ENCODE results near the gene CA4.
"Not testable (repeated sequence)": the region's sequence is repeated elsewhere in the genome, so short reads cannot be mapped to it uniquely, and the experiment has no call there.

The CA4 gene

GRCh38 chr17:60178180-60178579, 28.4 kb downstream of the CA4 start:
- DNase-seq, result not testable (repeated sequence)

- DNase-seq, result not testable (repeated sequence)
Measured at GRCh38 chr17:60180380-60180779, 30.6 kb downstream of the CA4 start.

GRCh38 chr17:60186372-60186771, 36.6 kb downstream of the CA4 start:
- DNase-seq, result not testable (repeated sequence)

GRCh38 chr17:60186846-60187745, 37.3 kb downstream of the CA4 start:
- DNase-seq, result not testable (repeated sequence)

GRCh38 chr17:60188759-60189158, 39.0 kb downstream of the CA4 start:
- DNase-seq, result no peak

- DNase-seq, result not testable (repeated sequence)
Measured at GRCh38 chr17:60190032-60190431, 40.3 kb downstream of the CA4 start.

GRCh38 chr17:60193032-60193431, 43.3 kb downstream of the CA4 start:
- DNase-seq, result not testable (repeated sequence)

- DNase-seq, result no peak
Measured at GRCh38 chr17:60193482-60193881, 43.7 kb downstream of the CA4 start.

- not testable (repeated sequence) for DNase-seq
Measured at GRCh38 chr17:60194141-60194540, 44.4 kb downstream of the CA4 start.

GRCh38 chr17:60198630-60199029, 48.9 kb downstream of the CA4 start:
- DNase-seq, result not testable (repeated sequence)

- DNase-seq, result not testable (repeated sequence)
Measured at GRCh38 chr17:60205782-60206181, 56.0 kb downstream of the CA4 start.

- not testable (repeated sequence) for DNase-seq
Measured at GRCh38 chr17:60208302-60208701, 58.5 kb downstream of the CA4 start.

All from KG1 (cell line).